Heart right ventricle (tissue), 16 donors: Measurements from ENCODE around the gene CADPS2. TPM values are rescaled to one million over a fixed set of nuclear protein-coding genes. Genes with fewer than 3 reads are reported as not detected.

ENCODE experiments used
- ATAC-seq, 8 donors: fragments of 200-7000 bp; cut with Tn5 transposase; one replicate each; pipeline ENCODE4 v1.9.1; 2020; ENCODE audit warnings: mild to moderate bottlenecking in 8 of 8, moderate library complexity in 8 of 8, moderate number of reproducible peaks in 1 of 8
- DNase-seq, 2 donors: peaks; one replicate each; pipeline ENCODE4 v3.0.0-alpha.2; 2020
- H3K27ac ChIP-seq, 10 donors: fragments of 200-600 bp; sonication (generic) in 2 of 10; one replicate each; pipeline versions ENCODE4 v1.5.0 to v1.8.0; 2020 to 2022; ENCODE audit warnings: mild to moderate bottlenecking in 3 of 10
- H3K27me3 ChIP-seq, 7 donors: fragments of 200-600 bp; one replicate each; pipeline ENCODE4 v1.8.0; 2021 to 2022; ENCODE audit warnings: mild to moderate bottlenecking in 2 of 7
- H3K36me3 ChIP-seq, 9 donors: fragments of 200-600 bp; sonication (generic) in 1 of 9; one replicate each; pipeline versions ENCODE4 v1.5.0 to v1.8.0; 2020 to 2022; ENCODE audit warnings: mild to moderate bottlenecking in 2 of 9
- H3K4me1 ChIP-seq, 9 donors: fragments of 200-600 bp; sonication (generic) in 1 of 9; one replicate each; pipeline versions ENCODE4 v1.5.0 to v1.8.0; 2020 to 2022; ENCODE audit warnings: mild to moderate bottlenecking in 4 of 9
- H3K4me3 ChIP-seq, 10 donors: fragments of 200-600 bp; sonication (generic) in 2 of 10; one replicate each; pipeline versions ENCODE4 v1.5.0 to v1.8.0; 2020 to 2022; ENCODE audit warnings: mild to moderate bottlenecking in 7 of 10, moderate library complexity in 2 of 10
- H3K9me3 ChIP-seq, 11 donors: fragments of 200-600 bp in 10 of 11; sonication (generic) in 2 of 11; one replicate each; pipeline versions ENCODE4 v1.5.0 to v1.8.0; 2013 to 2022; ENCODE audit warnings: mild to moderate bottlenecking in 2 of 11, control low read depth in 1 of 11, moderate library complexity in 1 of 11
- CTCF ChIP-seq, 9 donors: fragments of 200-600 bp; sonication (generic) in 2 of 9; IDR thresholded peaks; one replicate each; pipeline versions ENCODE4 v1.5.0 to v1.8.0; 2021 to 2022; ENCODE audit warnings: antibody characterized with exemption in 9 of 9, mild to moderate bottlenecking in 5 of 9, moderate library complexity in 1 of 9
- WGBS, 2 donors: extraction: QIAGEN DNeasy Blood & Tissue Kit; methylation state at CpG; one replicate each; pipeline ENCODE4 v1.1.7; 2013; ENCODE audit warnings: inconsistent platforms in 1 of 2; 5-methylcytosine and 5-hydroxymethylcytosine counted together
- intact Hi-C, 10 donors: fragments of 100-400 bp; cut with DNase I; formaldehyde crosslinking; loops; one replicate each; pipeline versions ENCODE4 v1.11.1 to v1.14.2; 2022
- polyA plus RNA-seq, 2 donors: library from polyadenylated mRNA; stranded (reverse); fragments of 200-250 nt; gene quantifications; one replicate each; pipeline ENCODE4 v1.2.3, GENCODE V29; 2013
- total RNA-seq, 10 donors: library from RNA; stranded (reverse); fragmentation: NEBNext Ultra II Directional in 3 of 10; extraction: Animal tissue kit (Norgen Biotek cat#: 25700) in 3 of 10; gene quantifications; one replicate each; pipeline versions ENCODE4 v1.2.1 to v1.2.4, GENCODE V29; 2021 to 2023
- donor health status: Arrhythmogenic right ventricular cardiomyopathy.
- donor health status: ischemic (EF 13 %, LVEDD 7.1; RV severe dilation, severe dysfunction).
- donor health status: healthy with polysubstance abuse.
- donor health status: DM: no; HTN: yes; CAD: no.
- donor health status: DM: no; HTN: no; CAD: no.
- donor health status: ischemic (EF 25% LVEDD 6.9; RV normal size, moderate dysfunction).
- donor health status: ischemic (EF 25% LVEDD 5.7; RV mildly dilated, moderate dysfunction).
- donor health status: healthy.
- donor health status: DM: yes; HTN: yes; CAD: no.
- donor health status: Ischemic cardiomyopathy.
- donor health status: ischemic (EF 35%, LVEDD 5.7; RV mildly dilated, moderate dysfunction).
- donor health status: nonischemic (EF 11% LVEDD 7.7; RV severe dilation, severe dysfunction).
- donor health status: DM: yes; HTN: yes; CAD: no.
- donor health status: PGD.
- donor health status: ischemic (EF 29% LVEDD 5.4; RV normal size, mild dysfunction).
- donor health status: nonischemic (EF 23%, LVEDD 6.1; RV moderate dilation, normal function).

CADPS2 gene
- total and polyA plus RNA-seq, 12 donors = 3.6 to 25.7 (median 6.6) TPM

GRCh38 chr7:122600042-122600441 is 286.2 kb downstream of the CADPS2 start:
- no peaks in the 10 kb centered on the region for H3K27me3 ChIP-seq
- H3K36me3 ChIP-seq = no peaks in the 10 kb centered on the region
- intact Hi-C loops = no loop called here
- TF ChIP-seq CTCF (IDR thresholded peaks at IDR 0.05) = no peak
- peaks cover 0 to 3% (median 0%) of the 10 kb centered on the region in 9 donors for H3K4me1 ChIP-seq
- no peak overlapping the region for H3K4me3 ChIP-seq
- H3K9me3 ChIP-seq = no peaks in the 10 kb centered on the region
- DNase-seq (no peak), ATAC-seq (no peak)
- H3K27ac ChIP-seq = no peak overlapping the region
- 92 to 94% methylated on average over 1 of the region's 1 CpG for WGBS, 2 donors

GRCh38 chr7:122597277-122597676 is 289.0 kb downstream of the CADPS2 start:
- intact Hi-C loops = no loop called here
- no peak for ATAC-seq
- no peak for DNase-seq
- Histone ChIP-seq H3K4me1 (no peaks in the 10 kb centered on the region), H3K4me3 (no peak overlapping the region), H3K36me3 (no peaks in the 10 kb centered on the region), H3K27me3 (no peaks in the 10 kb centered on the region), H3K9me3 (peaks cover 0 to 4% (median 0%) of the 10 kb centered on the region in 11 donors), H3K27ac (no peak overlapping the region)
- 72 to 74% methylated on average over 3 of the region's 3 CpGs for WGBS, 2 donors
- TF ChIP-seq CTCF (IDR thresholded peaks at IDR 0.05) = no peak

- no peaks in the 10 kb centered on the region for H3K27me3 ChIP-seq
- no peaks in the 10 kb centered on the region for H3K4me1 ChIP-seq
- DNase-seq (no peak), ATAC-seq (no peak)
- no peak overlapping the region for H3K27ac ChIP-seq
- no peak for TF ChIP-seq CTCF (IDR thresholded peaks at IDR 0.05)
- H3K4me3 ChIP-seq = no peak overlapping the region
- intact Hi-C loops = no loop called here
- WGBS, 2 donors = 100% methylated on average over 1 of the region's 1 CpG
- peaks cover 0 to 12% (median 0%) of the 10 kb centered on the region in 11 donors for H3K9me3 ChIP-seq
- H3K36me3 ChIP-seq = no peaks in the 10 kb centered on the region
Observed at GRCh38 chr7:122595885-122596284, 290.4 kb downstream of the CADPS2 start.

- DNase-seq = no peak
- Histone ChIP-seq H3K9me3 (peaks cover 0 to 12% (median 0%) of the 10 kb centered on the region in 11 donors), H3K27me3 (no peaks in the 10 kb centered on the region), H3K36me3 (no peaks in the 10 kb centered on the region), H3K27ac (no peak overlapping the region), H3K4me3 (no peak overlapping the region), H3K4me1 (no peaks in the 10 kb centered on the region)
- intact Hi-C loops = no loop called here
- 92 to 93% methylated on average over 1 of the region's 1 CpG for WGBS, 2 donors
- TF ChIP-seq CTCF (IDR thresholded peaks at IDR 0.05) = no peak
- no peak for ATAC-seq
Observed at GRCh38 chr7:122588621-122589020, 297.6 kb downstream of the CADPS2 start.
